ENCODE results near the gene ANKRD44.

The ANKRD44 gene

GRCh38 chr2:197182668-197183067 is 127.9 kb downstream of the ANKRD44 start:
- H3K4me3 ChIP-seq (ENCODE audit: low read depth, low read length), result no peak overlapping the region
- DNase-seq (ENCODE audit: low read depth), result no peak
- no peak for TF ChIP-seq CTCF (conservative IDR thresholded peaks at IDR 0.05; ENCODE audit: low read depth, low read length)

- H3K4me3 ChIP-seq (ENCODE audit: low read depth, low read length), result no peak overlapping the region
- DNase-seq (ENCODE audit: low read depth), result no peak
These were observed 129.1 kb downstream of the ANKRD44 start for GRCh38 chr2:197181491-197181890.

GRCh38 chr2:197179744-197180498 is 130.7 kb downstream of the ANKRD44 start:
- peak; percentile 85 for DNase-seq (ENCODE audit: low read depth)
- TF ChIP-seq CTCF (conservative IDR thresholded peaks at IDR 0.05; ENCODE audit: low read depth, low read length), result no peak

More at GRCh38 chr2:197181491-197181890, 129.1 kb downstream of the ANKRD44 start:
- no peak for TF ChIP-seq CTCF (conservative IDR thresholded peaks at IDR 0.05; ENCODE audit: low read depth, low read length)

GRCh38 chr2:197176522-197176921 is 134.1 kb downstream of the ANKRD44 start:
- DNase-seq (ENCODE audit: low read depth), result no peak
- no peak overlapping the region for H3K4me3 ChIP-seq (ENCODE audit: low read depth, low read length)
- no peak for TF ChIP-seq CTCF (conservative IDR thresholded peaks at IDR 0.05; ENCODE audit: low read depth, low read length)

More at GRCh38 chr2:197179744-197180498, 130.7 kb downstream of the ANKRD44 start:
- H3K4me3 ChIP-seq (ENCODE audit: low read depth, low read length), result no peak overlapping the region

- H3K4me3 ChIP-seq (ENCODE audit: low read depth, low read length), result no peak overlapping the region
- no peak for TF ChIP-seq CTCF (conservative IDR thresholded peaks at IDR 0.05; ENCODE audit: low read depth, low read length)
- DNase-seq (ENCODE audit: low read depth), result peak; percentile 73
These were observed 136.0 kb downstream of the ANKRD44 start for GRCh38 chr2:197174539-197175094.

GRCh38 chr2:197171582-197171981 is 139.0 kb downstream of the ANKRD44 start:
- DNase-seq (ENCODE audit: low read depth), result no peak
- no peak overlapping the region for H3K4me3 ChIP-seq (ENCODE audit: low read depth, low read length)
- TF ChIP-seq CTCF (conservative IDR thresholded peaks at IDR 0.05; ENCODE audit: low read depth, low read length), result no peak

GRCh38 chr2:197170208-197170607 is 140.4 kb downstream of the ANKRD44 start:
- H3K4me3 ChIP-seq (ENCODE audit: low read depth, low read length), result no peak overlapping the region
- DNase-seq (ENCODE audit: low read depth), result no peak
- TF ChIP-seq CTCF (conservative IDR thresholded peaks at IDR 0.05; ENCODE audit: low read depth, low read length), result no peak
